ENCODE measurements around the gene PEX14.

PEX14 gene

GRCh38 chr1:10653370-10654125 lies 178.8 kb downstream of the PEX14 start:
- DNase-seq: no peak

GRCh38 chr1:10655002-10655401 lies 180.3 kb downstream of the PEX14 start:
- no peak for DNase-seq

GRCh38 chr1:10656431-10656830 lies 181.7 kb downstream of the PEX14 start:
- DNase-seq: no peak

GRCh38 chr1:10657088-10657847 lies 182.5 kb downstream of the PEX14 start:
- no peak for DNase-seq

- no peak for DNase-seq
These were observed 183.8 kb downstream of the PEX14 start for GRCh38 chr1:10658396-10659066.

- no peak for DNase-seq
These were observed 184.5 kb downstream of the PEX14 start for GRCh38 chr1:10659218-10659617.

- DNase-seq: no peak
These were observed 185.1 kb downstream of the PEX14 start for GRCh38 chr1:10659646-10660540.

GRCh38 chr1:10661453-10661852 lies 186.7 kb downstream of the PEX14 start:
- no peak for DNase-seq

- DNase-seq: no peak
These were observed 187.4 kb downstream of the PEX14 start for GRCh38 chr1:10662090-10662688.

GRCh38 chr1:10662824-10663677 lies 188.3 kb downstream of the PEX14 start:
- DNase-seq: no peak

GRCh38 chr1:10663678-10664035 lies 188.9 kb downstream of the PEX14 start:
- no peak for DNase-seq

GRCh38 chr1:10664251-10664650 lies 189.5 kb downstream of the PEX14 start:
- no peak for DNase-seq

- DNase-seq: no peak
These were observed 190.5 kb downstream of the PEX14 start for GRCh38 chr1:10665226-10665625.

- no peak for DNase-seq
These were observed 191.4 kb downstream of the PEX14 start for GRCh38 chr1:10665930-10666850.

GRCh38 chr1:10667861-10668761 lies 193.4 kb downstream of the PEX14 start:
- no peak for DNase-seq

- DNase-seq: no peak
These were observed 194.8 kb downstream of the PEX14 start for GRCh38 chr1:10669570-10669969.

GRCh38 chr1:10670190-10670589 lies 195.4 kb downstream of the PEX14 start:
- DNase-seq: no peak

GRCh38 chr1:10671090-10671489 lies 196.3 kb downstream of the PEX14 start:
- no peak for DNase-seq
